Esophagus muscularis mucosa (tissue), 4 donors: ENCODE measurements around the gene TRAF1. TPM values are rescaled to one million over a fixed set of nuclear protein-coding genes. Genes with fewer than 3 reads are reported as not detected.

Experiments
- DNase-seq: peaks from one replicate; pipeline ENCODE4 v3.0.0-alpha.2; 2017; ENCODE audit errors: extremely low spot score
- H3K27ac ChIP-seq, 4 donors: fragments of 200-600 bp; sonication (generic); replicated peaks in 1 of 4; 1 replicate in 3 of 4; 2 replicates in 1 of 4; pipeline ENCODE4 v1.5.1; 2016 to 2019; ENCODE audit warnings: mild to moderate bottlenecking in 1 of 4
- H3K27me3 ChIP-seq, 4 donors: fragments of 200-600 bp; sonication (generic); one replicate each; pipeline versions ENCODE4 v1.5.1 to v1.6.0; 2016 to 2019
- H3K36me3 ChIP-seq, 4 donors: fragments of 200-600 bp; sonication (generic); one replicate each; pipeline ENCODE4 v1.5.1; 2016 to 2019
- H3K4me1 ChIP-seq, 4 donors: fragments of 200-600 bp; sonication (generic); one replicate each; pipeline ENCODE4 v1.5.1; 2016 to 2019
- H3K4me3 ChIP-seq, 4 donors: fragments of 200-600 bp; sonication (generic); 1 replicate in 2 of 4; 2 replicates in 2 of 4; pipeline ENCODE4 v1.5.1; 2016 to 2019; ENCODE audit warnings: mild to moderate bottlenecking in 4 of 4, moderate library complexity in 1 of 4
- H3K9me3 ChIP-seq, 4 donors: fragments of 200-600 bp; sonication (generic); 1 replicate in 3 of 4; 2 replicates in 1 of 4; pipeline ENCODE4 v1.5.1; 2016 to 2019
- CTCF ChIP-seq, 3 experiments: fragments of 200-600 bp in 2 of 3; fragments of 450-650 bp in 1 of 3; sonication (generic) in 2 of 3; IDR thresholded peaks; one replicate each; pipeline ENCODE4 v1.5.1; 2017 to 2019; ENCODE audit warnings: antibody characterized with exemption in 3 of 3, mild to moderate bottlenecking in 2 of 3, moderate library complexity in 1 of 3
- EP300 ChIP-seq: sonication (generic); formaldehyde crosslinking; IDR thresholded peaks from one replicate; pipeline ENCODE4 v1.6.1; 2017; ENCODE audit warnings: antibody characterized with exemption
- POLR2A ChIP-seq: fragments of 450-650 bp; IDR thresholded peaks from one replicate; pipeline ENCODE4 v1.6.1; 2017; ENCODE audit warnings: antibody characterized with exemption, moderate library complexity, mild to moderate bottlenecking, low read depth
- POLR2AphosphoS5 ChIP-seq, 2 donors: sonication (generic); formaldehyde crosslinking; IDR thresholded peaks; one replicate each; pipeline ENCODE4 v1.6.1; 2017; ENCODE audit warnings: antibody characterized with exemption in 2 of 2
- WGBS: methylation state at CpG from one replicate; pipeline ENCODE4 v1.1.5; 2018; 5-methylcytosine and 5-hydroxymethylcytosine counted together
- intact Hi-C: fragments of 100-400 bp; cut with DNase I; formaldehyde crosslinking; loops from one replicate; pipeline ENCODE4 v1.15.1; 2023
- total RNA-seq, 4 donors: library from RNA; depleted of rRNA; stranded (reverse); fragments of >200 nt; gene quantifications; one replicate each; pipeline versions ENCODE4 v1.1.0 to v1.2.1, GENCODE V29; 2016

Gene TRAF1
- total RNA-seq, 4 donors from 2014 or later = 4.0 to 7.4 (median 5.5) TPM

- TF ChIP-seq EP300 = no peak
- no peak for TF ChIP-seq POLR2AphosphoS5 (IDR thresholded peaks at IDR 0.05)
- TF ChIP-seq CTCF (IDR thresholded peaks at IDR 0.05) = no peak
- TF ChIP-seq POLR2A = no peak
- Histone ChIP-seq H3K27me3 (no peaks in the 10 kb centered on the region), H3K27ac (peak overlapping the region; percentile 86 to 90 (median 88)), H3K9me3 (no peaks in the 10 kb centered on the region), H3K4me3 (no peak overlapping the region), H3K4me1 (peaks cover 15 to 80% (median 67%) of the 10 kb centered on the region in 4 donors), H3K36me3 (no peaks in the 10 kb centered on the region)
- intact Hi-C loops = no loop called here
- DNase-seq = no peak
- WGBS = 91% methylated on average over 10 of the region's 10 CpGs
Observed at GRCh38 chr9:120940573-120940972, 14.0 kb upstream of the TRAF1 start.

- Histone ChIP-seq H3K4me1 (peaks cover 32 to 93% (median 83%) of the 10 kb centered on the region in 4 donors), H3K27me3 (no peaks in the 10 kb centered on the region), H3K36me3 (no peaks in the 10 kb centered on the region), H3K27ac (peak overlapping the region in 3 of 4 donors; percentile 33 to 91 (median 90)), H3K9me3 (no peaks in the 10 kb centered on the region), H3K4me3 (no peak overlapping the region)
- intact Hi-C loops = no loop called here
- WGBS = 100% methylated on average over 3 of the region's 3 CpGs
- TF ChIP-seq EP300 (no peak), POLR2AphosphoS5 (IDR thresholded peaks at IDR 0.05) (no peak), CTCF (IDR thresholded peaks at IDR 0.05) (no peak), POLR2A (no peak)
- DNase-seq = no peak
Observed at GRCh38 chr9:120938851-120939250, 12.3 kb upstream of the TRAF1 start.

GRCh38 chr9:120937596-120937995 lies 11.0 kb upstream of the TRAF1 start:
- peaks cover 32 to 90% (median 78%) of the 10 kb centered on the region in 4 donors for H3K4me1 ChIP-seq
- H3K27ac ChIP-seq = peak overlapping the region; percentile 87 to 91 (median 90)
- H3K4me3 ChIP-seq = no peak overlapping the region
- no peak for DNase-seq
- 75% methylated on average over 1 of the region's 1 CpG for WGBS
- no peak for TF ChIP-seq POLR2A
- TF ChIP-seq CTCF (IDR thresholded peaks at IDR 0.05) = no peak
- TF ChIP-seq EP300 = no peak
- no peak for TF ChIP-seq POLR2AphosphoS5 (IDR thresholded peaks at IDR 0.05)
- intact Hi-C loops = loop anchor here (2.0 kb wide), 1 partner anchor 69 kb away; no protein-coding TSS in a partner anchor
- H3K9me3 ChIP-seq = no peaks in the 10 kb centered on the region
- no peaks in the 10 kb centered on the region for H3K36me3 ChIP-seq
- H3K27me3 ChIP-seq = no peaks in the 10 kb centered on the region

GRCh38 chr9:120937127-120937526 lies 10.5 kb upstream of the TRAF1 start:
- DNase-seq = no peak
- TF ChIP-seq POLR2AphosphoS5 (IDR thresholded peaks at IDR 0.05) = no peak
- no peak for TF ChIP-seq CTCF (IDR thresholded peaks at IDR 0.05)
- TF ChIP-seq POLR2A = no peak
- TF ChIP-seq EP300 = no peak
- peak overlapping the region; percentile 87 to 91 (median 90) for H3K27ac ChIP-seq
- no peaks in the 10 kb centered on the region for H3K9me3 ChIP-seq
- no peaks in the 10 kb centered on the region for H3K36me3 ChIP-seq
- intact Hi-C loops = loop anchor here (2.0 kb wide), 1 partner anchor 68 kb away; no protein-coding TSS in a partner anchor
- 70% methylated on average over 1 of the region's 1 CpG for WGBS
- H3K27me3 ChIP-seq = no peaks in the 10 kb centered on the region
- no peak overlapping the region for H3K4me3 ChIP-seq
- H3K4me1 ChIP-seq = peaks cover 33 to 90% (median 76%) of the 10 kb centered on the region in 4 donors

GRCh38 chr9:120936764-120937122 lies 10.1 kb upstream of the TRAF1 start:
- WGBS = 47% methylated on average over 2 of the region's 2 CpGs
- intact Hi-C loops = loop anchor here (2.0 kb wide), 1 partner anchor 68 kb away; no protein-coding TSS in a partner anchor
- no peak for TF ChIP-seq POLR2AphosphoS5 (IDR thresholded peaks at IDR 0.05)
- TF ChIP-seq CTCF (IDR thresholded peaks at IDR 0.05) = no peak
- no peak for TF ChIP-seq EP300
- no peak for TF ChIP-seq POLR2A

More at GRCh38 chr9:120936764-120937122, 10.1 kb upstream of the TRAF1 start:
- Histone ChIP-seq H3K27ac (peak overlapping the region; percentile 87 to 91 (median 90)), H3K4me1 (peaks cover 36 to 90% (median 76%) of the 10 kb centered on the region in 4 donors), H3K27me3 (no peaks in the 10 kb centered on the region), H3K9me3 (no peaks in the 10 kb centered on the region), H3K4me3 (no peak overlapping the region), H3K36me3 (no peaks in the 10 kb centered on the region)
- no peak for DNase-seq
